HG02610 (cell line): Measurements from ENCODE around the gene PARP12.

Source experiments
- ATAC-seq: cut with Tn5 transposase; IDR thresholded peaks from one replicate; pipeline ENCODE4 v1.9.1; 2021; ENCODE audit warnings: mild to moderate bottlenecking, moderate library complexity; ENCODE audit not compliant: unreplicated experiment

PARP12 gene

DNA sequence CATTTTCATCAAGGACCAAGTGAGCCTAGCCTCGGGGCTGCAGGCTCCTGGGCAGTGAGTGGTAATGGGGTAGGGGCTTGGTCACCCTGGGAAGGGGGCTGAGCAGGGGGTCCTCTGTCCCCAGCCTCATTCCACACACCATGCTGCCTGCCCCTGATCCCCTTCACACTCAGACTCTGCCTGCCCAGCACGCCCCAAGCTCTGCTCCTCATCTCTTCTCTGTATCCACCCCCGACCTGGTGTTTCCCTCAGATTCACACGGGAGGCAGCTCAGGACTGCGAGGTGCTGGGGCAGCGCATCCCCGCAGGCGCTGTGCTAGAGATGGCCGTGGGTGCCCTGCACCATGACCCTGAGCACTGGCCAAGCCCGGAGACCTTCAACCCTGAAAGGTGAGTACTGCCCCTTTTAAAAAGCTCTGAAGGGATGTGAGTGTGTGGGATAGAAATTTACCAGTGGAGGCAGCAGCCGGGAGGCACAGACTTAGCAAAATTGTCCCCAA lies 47.2 kb downstream of the PARP12 start:
- ATAC-seq: no peak

DNA sequence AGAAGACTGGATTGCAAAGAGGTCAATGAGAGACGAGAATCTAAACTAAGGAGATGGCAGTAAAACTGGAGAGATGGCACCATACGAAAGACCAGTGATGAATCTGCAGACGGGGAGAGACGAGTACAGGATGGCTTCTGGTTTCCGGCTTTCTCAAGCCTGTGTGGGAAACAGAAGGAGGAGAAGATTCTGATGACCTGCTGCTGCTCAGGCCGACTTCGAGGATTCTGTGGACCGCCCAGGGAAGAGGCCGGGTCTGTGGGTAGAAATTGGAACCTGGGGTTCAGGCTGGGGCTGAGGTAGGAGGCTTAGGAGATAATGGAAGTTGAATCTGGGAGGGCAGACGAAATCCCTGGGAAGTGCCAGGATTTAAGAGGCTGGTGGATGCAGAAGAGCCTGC lies 48.6 kb downstream of the PARP12 start:
- no peak for ATAC-seq

- no peak for ATAC-seq
These were observed 49.1 kb downstream of the PARP12 start for GRCh38 chr7:140013676-140014075.

- ATAC-seq: no peak
These were observed 52.4 kb downstream of the PARP12 start for GRCh38 chr7:140010194-140010895.

DNA sequence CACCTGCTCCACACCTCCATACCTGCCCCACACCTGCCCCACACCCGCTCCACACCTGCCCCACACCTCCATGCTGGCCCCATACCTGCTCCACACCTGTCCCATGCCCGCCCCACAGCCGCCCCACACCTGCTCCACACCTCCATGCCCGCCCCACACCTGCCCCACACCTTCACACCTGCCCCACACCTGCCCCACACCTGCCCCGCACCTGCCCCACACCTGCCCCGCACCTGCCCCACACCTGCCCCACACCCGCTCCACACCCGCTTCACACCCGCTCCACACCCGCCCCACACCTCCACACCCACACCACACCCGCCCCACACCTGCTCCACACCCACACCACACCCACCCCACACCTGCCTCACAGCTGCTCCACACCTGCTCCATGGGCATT lies 53.0 kb downstream of the PARP12 start:
- ATAC-seq: no peak

GRCh38 chr7:140008755-140009610 lies 53.8 kb downstream of the PARP12 start:
- ATAC-seq: no peak

DNA sequence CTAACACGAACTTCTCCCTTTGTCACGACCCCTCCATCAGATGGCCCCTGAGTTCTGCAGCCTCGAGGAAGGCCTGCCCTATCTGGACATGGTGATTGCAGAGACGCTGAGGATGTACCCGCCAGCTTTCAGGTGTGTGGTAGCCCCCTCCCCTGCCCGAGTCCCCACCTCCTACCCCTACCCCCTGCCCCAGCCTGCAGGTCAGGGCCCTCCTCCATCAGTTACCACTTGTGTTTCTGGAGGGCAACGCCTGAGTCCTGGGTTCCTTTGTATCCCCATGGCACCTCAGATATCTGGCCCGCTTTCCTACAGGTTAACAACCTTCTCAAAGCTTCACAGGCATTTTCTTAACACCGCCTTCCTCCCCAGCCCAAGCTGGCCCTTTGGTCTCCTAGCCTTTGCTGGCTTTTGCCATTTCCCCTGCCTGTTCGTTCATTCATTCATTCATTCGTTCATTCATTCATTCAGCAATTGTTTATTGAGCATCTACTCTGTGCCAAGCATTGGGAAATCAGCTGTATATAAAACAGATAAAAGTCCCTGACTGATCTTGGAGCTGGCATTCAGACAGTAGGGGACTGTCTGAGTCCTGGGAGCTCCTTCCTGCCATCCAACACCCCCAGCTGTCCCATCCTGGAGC lies 55.6 kb downstream of the PARP12 start:
- no peak for ATAC-seq

DNA sequence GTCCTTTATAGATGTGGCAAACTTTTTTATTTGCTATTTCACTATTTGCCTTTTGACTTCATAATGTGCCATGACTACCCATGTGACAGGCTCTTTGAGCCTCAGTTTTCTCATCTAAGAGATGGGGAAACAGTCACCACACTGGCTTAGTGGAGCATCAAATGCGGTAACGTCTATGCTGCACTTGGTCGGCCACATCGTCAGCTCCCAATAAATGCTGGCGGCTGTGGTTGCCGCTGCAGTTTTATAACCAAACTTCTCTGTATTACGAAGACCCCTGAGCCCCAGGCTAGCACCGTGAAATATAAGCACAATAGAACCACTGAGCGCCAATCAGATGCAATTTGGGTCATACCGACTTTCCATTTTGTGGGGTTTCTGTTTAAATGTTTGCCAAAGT lies 56.2 kb downstream of the PARP12 start:
- ATAC-seq: no peak

DNA sequence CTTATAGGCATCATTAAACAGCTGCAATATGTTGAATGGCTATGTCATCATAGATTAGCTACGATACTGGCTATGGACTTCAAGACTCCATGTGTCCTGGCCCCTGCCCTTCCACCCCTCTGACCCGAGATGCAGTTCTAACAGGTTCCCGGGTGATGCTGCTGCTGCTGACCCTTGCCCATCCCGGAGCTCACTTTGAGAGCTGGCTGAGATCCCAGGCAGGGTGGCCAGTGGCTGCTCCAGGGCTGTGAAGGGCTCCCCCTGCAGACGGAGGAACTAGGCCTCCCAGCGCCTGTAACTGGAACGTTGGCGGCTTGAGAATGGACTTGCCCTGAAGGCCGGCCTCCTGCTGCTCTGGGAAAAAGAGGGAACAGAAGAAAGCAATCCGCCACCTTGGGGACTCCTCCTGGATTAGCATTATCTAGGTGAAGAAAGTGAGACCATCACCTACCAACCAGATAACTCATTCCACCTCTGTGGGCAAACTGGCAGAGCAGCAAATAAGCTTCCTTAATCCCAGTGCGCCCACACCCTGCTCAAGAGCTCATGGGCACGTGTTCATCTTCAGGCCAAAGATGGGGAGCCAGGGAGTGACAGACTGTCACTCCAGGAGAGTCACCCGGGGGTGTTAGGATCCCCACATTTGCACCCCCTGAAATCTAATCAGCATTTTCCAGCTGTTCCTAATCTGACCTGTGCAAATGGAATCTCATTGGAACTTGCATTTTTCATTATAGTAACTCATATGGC lies 56.8 kb downstream of the PARP12 start:
- ATAC-seq: no peak

GRCh38 chr7:140005341-140005740 lies 57.4 kb downstream of the PARP12 start:
- ATAC-seq: no peak

GRCh38 chr7:140004672-140005071 lies 58.1 kb downstream of the PARP12 start:
- no peak for ATAC-seq

DNA sequence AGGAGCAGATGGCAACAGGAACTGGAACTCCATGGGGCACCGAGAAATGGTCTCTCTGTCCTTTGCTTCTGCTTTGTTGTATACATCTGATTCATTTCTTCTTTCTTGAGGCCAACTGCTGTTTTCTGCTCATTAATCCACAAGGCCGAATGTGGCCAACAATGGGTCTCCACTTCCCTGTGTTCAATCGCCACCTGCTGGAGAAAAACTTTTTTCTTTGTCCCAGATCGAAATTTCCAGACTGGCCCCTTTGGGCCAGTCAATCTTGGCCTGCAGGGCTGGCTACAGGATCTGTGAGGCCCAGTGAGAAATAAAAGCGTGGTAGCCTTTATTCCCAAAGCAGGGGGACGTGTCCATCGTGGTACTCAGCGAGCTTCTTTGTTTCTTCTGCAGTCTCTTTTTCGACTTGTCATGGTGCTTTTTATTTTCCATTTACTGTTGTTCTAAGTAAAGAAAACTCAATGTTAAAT lies 58.8 kb downstream of the PARP12 start:
- no peak for ATAC-seq

GRCh38 chr7:140000666-140001268 lies 62.0 kb downstream of the PARP12 start:
- no peak for ATAC-seq

GRCh38 chr7:139999516-139999915 lies 63.2 kb downstream of the PARP12 start:
- no peak for ATAC-seq

DNA sequence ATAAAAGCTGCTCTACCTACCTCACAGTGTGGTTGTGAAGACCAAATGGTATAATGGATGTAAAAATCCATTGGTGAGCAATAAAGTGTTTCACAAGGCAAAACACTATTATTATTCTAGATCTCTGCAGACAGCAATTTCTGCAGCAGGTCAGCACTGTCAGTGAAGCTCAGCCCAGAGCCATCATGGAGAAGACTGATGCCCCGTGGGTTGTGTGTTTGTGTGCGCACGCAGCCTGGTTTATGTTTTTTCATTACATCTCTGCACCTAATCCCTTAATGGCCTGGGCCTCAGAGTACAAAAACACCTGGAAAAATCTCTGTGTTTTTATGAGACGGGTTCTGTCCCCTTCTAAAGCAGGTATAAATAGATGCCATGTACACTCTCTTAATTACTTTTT lies 64.2 kb downstream of the PARP12 start:
- no peak for ATAC-seq

DNA sequence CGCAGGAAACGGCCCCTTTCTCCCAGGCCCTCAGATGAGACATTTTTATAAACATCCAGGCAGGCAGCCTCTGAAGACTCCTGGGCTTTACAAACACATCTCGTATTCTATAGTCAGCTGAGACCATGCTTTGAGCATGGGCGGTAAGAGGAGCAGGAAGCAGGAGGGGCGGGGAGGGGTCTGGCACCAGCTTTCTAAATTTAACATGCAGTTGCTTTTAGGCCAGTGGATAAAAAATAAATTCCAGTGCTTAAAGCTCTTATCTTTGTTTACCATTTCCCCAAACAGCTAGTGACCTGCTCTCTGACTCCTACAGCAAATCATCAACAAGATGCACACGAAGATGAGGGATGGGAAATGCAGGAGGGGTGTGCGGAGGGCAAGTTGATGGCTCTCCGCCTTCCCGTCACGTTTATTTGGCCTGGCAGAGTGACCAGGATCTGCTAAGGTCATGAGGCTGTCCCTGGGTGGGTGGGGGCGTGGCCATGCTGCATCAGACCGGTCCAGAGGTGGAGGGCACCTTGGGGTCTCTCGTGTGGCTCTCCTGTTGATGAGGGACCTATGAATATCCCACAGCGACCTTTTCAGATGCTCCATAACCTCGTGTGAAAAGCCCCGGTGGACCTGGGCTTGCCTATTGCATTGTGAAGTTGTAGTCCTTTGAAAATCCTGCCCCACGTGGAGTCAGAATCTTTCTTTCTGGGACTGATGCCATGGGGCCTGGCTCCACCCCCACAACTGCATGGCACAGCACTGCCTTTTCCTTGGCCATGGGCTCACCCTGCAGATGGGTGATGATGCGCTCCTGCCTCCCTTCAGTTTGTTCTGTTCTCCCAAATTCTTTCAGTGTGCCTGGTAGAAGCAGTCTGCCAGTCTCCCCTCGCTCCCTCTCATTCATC lies 67.5 kb downstream of the PARP12 start:
- ATAC-seq: no peak

GRCh38 chr7:139994356-139994755 lies 68.4 kb downstream of the PARP12 start:
- no peak for ATAC-seq

DNA sequence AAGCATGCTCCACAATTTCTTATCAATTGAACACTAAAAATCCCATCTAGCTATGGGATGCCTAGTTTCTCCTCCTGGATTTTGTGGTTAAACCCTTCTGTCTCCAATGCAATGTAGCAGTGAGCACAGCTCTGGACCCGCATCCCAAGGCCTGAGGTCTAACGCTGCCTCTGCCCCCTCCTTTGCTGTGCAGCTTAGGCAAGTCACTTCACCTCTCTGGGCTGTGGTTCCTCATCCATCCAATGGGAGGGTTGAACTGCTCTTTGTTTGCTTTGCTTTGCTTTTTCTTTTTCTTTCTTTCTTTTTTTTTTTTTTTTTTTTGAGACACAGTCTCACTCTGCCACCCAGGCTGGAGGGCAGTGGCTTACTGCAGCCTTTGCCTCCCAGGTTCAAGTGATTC lies 69.2 kb downstream of the PARP12 start:
- ATAC-seq: no peak

- no peak for ATAC-seq
These were observed 69.6 kb downstream of the PARP12 start for GRCh38 chr7:139993169-139993568.
